ENCODE measurements around the gene TRAP1.

GRCh38 chr16:3751878-3752277, 34.6 kb upstream of the TRAP1 start:
- TF ChIP-seq POLR2A (IDR thresholded peaks at IDR 0.05) (no peak), POLR2AphosphoS5 (IDR thresholded peaks at IDR 0.05) (no peak), CTCF (IDR thresholded peaks at IDR 0.05) (no peak)

Data from gastroesophageal sphincter (tissue), 3 donors.